ENCODE measurements around the gene ZNF574.
"Not testable (repeated sequence)": the region's sequence is repeated elsewhere in the genome, so short reads cannot be mapped to it uniquely, and the experiment has no call there.

The ZNF574 gene, protein sequence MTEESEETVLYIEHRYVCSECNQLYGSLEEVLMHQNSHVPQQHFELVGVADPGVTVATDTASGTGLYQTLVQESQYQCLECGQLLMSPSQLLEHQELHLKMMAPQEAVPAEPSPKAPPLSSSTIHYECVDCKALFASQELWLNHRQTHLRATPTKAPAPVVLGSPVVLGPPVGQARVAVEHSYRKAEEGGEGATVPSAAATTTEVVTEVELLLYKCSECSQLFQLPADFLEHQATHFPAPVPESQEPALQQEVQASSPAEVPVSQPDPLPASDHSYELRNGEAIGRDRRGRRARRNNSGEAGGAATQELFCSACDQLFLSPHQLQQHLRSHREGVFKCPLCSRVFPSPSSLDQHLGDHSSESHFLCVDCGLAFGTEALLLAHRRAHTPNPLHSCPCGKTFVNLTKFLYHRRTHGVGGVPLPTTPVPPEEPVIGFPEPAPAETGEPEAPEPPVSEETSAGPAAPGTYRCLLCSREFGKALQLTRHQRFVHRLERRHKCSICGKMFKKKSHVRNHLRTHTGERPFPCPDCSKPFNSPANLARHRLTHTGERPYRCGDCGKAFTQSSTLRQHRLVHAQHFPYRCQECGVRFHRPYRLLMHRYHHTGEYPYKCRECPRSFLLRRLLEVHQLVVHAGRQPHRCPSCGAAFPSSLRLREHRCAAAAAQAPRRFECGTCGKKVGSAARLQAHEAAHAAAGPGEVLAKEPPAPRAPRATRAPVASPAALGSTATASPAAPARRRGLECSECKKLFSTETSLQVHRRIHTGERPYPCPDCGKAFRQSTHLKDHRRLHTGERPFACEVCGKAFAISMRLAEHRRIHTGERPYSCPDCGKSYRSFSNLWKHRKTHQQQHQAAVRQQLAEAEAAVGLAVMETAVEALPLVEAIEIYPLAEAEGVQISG

DNA sequence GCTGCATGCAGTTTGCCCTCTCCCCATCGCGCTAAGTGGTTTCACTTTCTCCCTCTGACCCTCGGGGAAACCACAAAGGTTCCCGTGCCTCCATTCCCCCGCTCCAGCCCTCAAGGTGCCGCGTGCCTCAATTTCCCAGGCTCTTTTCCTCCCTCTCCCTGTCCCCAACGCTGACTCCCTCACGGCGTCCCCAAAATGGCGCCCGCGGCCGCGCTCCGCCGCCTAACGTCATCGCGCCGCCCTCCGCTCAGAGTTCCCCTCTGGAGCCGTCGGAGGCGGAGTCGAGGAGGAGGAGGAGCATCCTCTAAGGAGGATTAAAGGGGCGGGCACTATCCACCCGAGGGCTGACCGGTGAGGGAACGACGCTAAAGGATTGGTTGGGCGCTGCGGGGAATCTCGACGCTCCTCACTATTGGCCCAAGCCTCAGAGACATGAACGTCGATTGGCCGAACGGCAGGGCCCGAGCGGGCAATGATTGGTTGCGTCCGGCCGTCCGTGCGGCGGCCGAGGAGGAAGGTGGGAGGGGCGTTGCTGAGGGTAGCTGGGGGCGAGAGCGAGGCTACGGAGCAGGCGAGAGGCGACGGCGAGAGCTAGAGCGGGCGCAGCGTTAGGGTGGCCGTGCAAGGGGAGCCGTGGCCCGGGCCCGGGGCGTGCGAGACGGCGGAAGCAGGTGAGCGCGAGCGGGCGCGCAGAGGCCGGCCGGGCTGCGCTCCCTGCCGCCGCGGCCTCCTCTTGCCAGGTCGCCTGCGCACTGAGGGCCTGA, at the start of gene ZNF574:
Gene ZNF574, plus strand, starts transcription at position 551 of the 764 bp plus-strand sequence. CDS start 2,441 bp downstream, outside the sequence.
- DNase-seq (ENCODE audit: low read depth): peak; percentile 99

DNA sequence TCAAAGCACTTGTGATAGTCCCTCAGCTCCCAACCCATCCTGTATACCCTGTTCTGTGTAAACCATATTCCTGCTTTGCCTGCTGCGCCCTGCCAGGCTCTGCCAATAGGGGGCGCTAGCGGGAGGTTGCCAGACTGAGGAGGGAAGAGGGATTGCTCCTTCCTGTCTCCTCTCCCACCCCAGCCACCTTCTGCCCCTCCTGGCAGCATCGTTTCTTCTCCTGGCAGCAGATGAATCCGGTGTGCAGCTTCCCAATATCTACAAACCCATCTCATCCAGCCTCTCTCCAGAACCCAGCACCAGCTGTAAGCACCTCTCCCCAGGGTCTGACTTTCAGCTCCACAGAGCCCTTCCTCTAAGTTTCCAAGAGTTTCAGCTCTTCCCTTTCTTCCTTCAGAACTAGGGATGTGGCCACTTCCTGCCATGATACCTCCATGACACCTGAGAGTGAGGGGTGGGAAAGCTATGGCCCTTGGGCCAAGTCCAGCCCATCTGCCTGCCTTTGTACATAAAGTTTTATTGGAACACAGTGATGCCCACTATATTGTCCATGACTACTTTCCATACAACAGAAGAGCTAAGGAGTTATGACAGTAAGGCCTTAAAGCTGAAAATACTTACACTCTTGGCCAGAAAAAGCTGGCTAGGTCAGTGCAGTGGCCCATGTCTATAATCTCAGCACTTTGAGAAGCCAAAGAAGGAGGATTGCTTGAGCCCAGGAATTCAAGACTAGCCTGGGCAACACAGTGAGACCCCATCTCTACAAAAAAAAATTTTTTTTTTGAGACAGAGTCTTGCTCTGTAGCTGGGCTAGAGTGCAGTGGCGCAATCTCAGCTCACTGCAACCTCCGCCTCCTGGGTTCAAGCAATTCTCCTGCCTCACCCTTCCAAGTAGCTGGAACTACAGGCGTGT, 47.4 kb upstream of the ZNF574 start:
- peak; percentile 8 for DNase-seq (ENCODE audit: low read depth)

DNA sequence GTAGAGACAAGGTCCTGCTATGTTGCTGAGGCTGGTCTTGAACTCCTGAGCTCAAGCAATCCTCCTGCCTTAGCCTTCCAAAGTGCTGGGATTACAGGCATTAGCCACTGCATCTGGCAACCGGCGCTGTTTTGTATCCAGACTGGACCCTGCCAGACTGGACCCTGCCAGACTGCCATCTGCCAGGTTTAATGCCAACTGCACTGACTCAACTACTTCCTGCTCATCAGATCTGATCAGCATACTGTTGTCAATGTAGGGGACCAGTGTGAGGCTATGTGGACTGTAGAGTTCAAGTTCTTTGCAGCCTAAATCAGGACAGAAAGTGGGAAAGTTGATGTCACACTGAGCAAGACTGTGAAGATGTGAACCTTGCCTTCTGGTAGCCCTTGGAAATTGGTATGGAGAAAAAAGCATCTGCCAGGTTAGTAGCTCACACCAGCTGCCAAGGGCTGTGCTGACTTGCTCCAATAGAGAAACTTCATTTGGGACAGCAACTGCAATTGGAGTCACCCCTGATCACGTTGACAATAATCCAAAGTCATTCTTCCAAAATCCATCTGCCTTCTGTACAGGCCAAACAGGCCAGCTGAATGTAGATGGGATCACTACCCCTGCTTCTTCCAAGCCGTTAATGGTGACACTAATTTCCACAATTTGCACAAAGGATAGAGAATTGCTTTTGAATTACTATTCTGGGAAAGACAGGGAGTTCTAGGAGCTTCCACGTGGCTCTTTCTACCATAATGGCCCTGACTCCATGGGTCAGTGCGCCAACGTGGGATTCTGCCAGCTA, 45.1 kb upstream of the ZNF574 start:
- no peak for DNase-seq (ENCODE audit: low read depth)

DNA sequence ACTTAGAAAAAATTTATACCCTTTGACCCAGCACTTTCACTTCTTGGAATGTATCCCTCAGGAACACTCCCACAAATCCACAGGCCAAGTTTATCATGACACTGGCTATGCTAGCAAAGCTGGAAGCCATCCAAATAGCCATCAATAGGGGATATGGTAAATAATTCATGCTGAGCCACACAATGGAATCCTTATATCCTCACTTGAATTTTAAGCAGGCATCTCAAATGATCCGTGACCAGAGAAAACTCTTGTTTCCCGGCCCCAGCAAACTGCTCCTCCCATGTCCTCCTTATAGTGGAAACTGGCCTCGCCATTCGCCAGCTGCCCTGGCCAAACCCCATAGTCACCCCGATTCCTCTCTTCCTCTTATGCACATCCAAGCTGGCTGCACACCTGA, 43.5 kb upstream of the ZNF574 start:
- DNase-seq (ENCODE audit: low read depth): no peak

DNA sequence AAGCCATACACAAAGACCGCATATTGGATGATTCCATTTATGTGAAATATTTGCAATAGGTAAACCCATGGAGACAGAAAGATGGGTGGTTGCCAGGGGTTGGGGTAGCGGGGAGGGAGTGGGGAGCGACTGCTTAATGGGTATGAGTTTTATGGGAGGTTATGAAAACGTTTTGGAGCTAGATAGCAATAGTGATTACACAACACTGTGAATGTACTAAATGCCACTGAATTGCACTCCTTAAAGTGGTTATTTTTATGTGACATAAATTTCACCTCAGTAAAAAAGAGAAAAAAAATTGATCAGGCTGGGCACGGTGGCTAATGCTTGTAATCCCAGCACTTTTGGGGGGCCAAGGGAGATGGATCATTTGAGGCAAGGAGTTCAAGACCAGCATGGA, 42.6 kb upstream of the ZNF574 start:
- DNase-seq (ENCODE audit: low read depth): no peak

DNA sequence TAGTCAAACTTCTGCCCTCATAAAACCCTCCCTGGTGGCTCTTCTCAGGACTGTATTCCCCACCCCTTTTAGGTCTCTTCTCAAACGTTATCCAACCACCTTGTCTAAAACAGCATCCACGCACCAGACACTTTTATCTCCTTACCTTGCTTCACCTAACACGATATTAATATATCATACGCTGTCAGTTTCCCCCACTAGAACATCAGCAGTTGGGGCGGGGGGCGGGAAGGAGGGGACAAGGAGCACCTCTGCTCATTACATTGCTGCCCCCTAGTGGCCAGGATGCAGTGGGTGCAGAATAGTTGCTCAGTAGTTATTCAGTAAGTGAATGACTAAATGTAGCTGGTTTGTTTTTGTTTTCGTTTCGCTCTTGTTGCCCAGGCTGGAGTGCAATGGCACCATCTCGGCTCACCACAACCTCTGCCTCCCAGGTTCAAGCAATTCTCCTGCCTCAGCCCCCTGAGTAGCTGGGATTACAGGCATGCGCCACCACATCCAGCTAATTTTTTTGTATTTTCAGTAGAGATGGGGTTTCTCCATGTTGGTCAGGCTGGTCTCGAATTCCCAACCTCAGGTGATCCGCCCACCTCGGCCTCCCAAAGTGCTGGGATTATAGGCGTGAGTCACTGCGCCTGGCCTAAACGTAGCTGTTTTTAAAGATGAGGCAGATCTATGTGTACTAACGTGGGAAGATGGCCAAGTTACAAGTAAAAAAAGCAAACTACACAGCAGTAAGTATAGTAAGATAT, 41.1 kb upstream of the ZNF574 start:
- DNase-seq (ENCODE audit: low read depth): peak; percentile 34

DNA sequence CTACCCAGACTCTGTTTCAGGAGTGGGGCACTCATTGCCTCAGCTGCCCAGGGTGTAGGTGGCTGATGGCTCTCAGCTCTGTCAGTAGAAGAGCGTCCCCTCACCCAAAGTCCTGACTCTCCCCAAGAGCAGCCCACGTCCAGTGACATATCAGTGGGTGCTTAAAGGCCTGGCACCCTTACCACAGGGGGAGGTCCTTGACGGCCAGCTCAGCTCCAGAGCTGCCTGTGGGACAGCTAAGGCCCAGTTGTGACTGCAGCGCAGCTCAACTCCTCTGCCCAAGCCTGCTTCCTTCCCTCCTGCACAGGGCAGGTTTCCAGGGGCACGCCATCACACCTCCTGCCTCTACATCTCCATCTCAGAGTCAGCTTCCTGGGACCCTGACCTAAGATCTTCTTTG, 38.3 kb upstream of the ZNF574 start:
- DNase-seq (ENCODE audit: low read depth): no peak

DNA sequence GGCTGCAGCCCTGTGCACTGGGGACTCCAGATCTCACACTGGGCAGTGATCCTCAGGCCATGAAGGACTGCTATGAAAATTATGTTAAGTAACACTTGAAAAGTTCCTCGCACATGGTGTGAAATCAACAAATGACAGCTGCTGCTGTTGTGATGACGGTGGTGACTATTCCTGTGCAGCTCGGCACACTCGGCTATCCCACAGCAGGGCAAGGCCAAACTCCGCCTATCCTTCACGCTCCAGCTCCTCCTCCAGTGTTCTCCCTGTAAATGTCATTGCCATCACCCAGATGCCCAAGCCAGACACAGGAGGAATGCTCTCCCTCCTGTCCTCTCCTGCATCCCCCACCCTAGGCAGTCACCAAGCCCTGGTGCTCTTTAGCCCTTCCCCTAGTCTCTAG, 37.3 kb upstream of the ZNF574 start:
- DNase-seq (ENCODE audit: low read depth): no peak

DNA sequence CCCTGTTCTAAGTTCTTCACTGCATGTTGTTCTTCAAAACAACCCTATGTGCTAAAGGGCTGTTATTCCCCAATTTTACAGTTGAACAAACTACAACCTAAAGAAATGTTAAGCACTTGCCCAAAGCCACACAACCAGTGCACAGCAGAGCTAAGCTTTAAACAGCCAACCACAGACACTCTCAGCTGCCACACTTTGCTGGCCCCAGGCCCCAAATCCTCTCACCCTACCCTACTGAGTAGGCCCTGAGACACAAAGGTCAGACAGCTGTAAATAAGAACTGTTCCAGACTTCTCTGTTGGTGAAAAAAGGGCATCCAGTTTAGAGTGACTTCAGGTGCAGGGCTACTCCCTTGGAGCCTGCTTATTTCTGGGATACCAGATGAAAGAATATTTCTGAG, 35.9 kb upstream of the ZNF574 start:
- DNase-seq (ENCODE audit: low read depth): no peak

DNA sequence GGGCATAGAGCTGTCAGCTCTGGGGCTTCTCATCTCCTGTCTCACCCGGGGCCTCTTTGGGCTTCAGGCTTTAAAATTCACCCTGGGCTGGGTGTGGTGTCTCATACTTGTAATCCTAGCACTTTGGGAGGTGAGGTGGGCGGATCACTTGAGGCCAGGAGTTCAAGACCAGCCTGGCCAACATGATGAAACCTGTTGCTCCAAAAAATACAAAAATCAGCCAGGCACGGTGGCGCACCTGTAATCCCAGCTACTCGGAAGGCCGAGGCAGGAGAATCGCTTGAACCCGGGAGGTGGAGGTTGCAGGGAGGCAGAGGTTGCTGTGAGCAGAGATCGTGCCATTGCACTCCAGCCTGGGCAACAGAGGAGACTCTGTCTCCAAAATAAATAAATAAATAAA, 35.5 kb upstream of the ZNF574 start:
- DNase-seq (ENCODE audit: low read depth): not testable (repeated sequence)

DNA sequence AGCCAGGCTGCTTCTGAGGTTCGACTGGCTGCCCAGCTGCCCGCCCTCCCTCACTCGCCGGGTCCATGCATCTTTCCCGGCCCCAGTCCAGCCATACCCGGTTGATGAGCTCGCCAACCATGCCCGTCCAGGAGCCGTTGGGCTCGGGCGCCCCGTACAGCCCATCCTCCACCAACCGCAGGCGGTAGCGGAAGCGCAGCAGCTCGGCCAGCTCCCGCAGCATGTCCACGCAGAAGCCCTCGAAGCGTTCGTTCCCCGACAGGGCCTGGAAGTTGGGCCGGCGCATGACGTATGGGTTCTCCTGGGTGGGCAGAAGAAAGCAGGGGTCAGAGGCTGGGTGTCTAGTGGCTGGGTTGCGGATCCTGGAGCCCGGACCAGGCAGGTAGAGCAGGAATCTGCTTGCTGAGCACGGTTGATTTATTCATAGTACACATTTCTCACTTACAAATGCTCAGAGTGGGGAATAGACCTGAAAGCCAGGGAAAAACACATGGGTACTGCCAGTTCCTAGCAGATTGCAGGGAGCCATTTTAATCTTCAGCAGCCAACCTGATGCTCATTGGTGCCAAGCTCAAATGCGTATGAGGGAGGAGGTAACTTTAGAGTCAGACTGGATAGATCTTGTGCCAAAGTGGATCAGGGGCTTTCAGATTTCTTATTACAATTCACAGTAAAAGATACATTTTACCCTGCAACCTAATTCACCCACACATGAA, 33.4 kb upstream of the ZNF574 start:
- DNase-seq (ENCODE audit: low read depth): no peak

DNA sequence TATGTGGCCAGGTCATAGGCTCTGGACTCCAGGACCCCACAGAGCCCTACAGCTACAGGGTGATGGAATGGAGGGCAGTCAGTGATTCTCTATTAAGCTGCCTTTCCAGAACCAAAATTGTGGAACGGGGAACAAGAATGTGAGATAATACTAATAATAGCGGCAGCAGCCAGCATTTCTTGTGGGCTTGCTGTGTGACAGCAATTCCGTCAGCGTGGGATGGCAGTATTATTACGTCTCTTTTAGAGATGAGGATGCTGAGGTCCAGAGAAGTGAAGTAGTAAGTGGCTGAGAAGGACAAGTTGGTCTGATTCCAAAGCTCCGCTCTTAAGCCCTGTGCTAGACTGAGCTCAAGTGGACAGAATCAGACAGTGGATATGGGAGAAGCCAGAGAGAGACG, 30.4 kb upstream of the ZNF574 start:
- DNase-seq (ENCODE audit: low read depth): no peak

DNA sequence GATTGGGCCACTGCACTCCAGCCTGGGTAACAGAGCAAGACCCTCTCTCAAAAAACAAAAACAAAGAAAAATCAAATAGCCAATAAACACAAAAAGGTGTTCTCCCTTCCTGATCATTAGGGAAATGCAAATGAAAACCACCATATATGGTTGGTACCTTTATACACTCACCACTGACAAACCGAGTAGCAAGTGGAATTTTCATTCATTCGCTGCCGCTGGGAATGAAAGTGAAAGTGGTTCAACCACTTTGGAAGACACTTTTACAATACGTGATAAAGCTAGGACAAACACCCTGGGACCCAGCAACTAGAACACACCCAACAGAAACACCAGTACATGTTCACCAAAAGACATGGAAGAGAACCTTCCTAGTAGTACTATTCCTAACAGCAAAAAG, 27.0 kb upstream of the ZNF574 start:
- DNase-seq (ENCODE audit: low read depth): no peak

DNA sequence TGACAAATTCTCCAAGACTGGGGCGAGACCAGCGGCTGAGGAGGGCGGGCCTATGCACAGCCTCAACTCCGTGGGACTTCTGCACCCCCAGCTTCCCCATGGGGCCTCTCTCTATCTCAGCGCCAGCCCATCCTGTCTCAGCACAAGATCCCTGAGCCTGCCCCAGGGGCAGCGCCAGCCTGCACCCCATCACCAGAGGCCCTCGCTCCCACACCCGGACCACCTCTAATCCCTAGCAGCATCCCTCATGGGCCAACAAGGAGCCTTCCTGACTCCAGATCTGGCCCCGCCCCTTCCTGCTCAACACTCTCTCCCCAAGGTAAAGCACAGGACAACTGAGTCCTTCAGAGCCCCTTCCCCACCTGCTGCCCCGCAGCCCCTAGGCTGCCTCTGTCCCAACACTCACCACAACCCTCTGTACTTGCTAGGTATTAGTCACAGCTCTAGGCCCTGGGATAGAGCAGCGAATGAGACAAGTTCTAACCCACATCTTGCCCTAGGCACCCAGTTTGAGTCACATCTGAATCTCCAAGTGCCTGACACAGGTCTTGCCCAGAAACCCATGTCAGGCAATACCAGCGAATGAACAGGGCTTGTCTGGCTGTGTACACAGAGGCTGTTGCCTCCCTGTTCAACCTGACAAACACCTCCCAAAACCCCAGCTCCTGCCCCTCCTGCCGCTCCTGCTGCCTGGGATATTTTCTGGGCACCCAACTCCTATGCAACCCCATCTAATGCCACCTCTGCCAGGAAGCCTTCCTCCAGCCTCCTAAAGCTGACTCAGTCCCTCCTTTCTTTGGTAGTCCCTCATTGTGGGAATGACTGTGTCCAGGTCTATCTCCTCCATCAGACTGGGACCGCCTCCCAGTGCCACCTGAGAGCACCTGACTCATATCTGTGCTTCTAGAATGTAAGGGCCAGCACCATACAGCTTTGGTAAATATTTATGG, 24.5 kb upstream of the ZNF574 start:
- DNase-seq (ENCODE audit: low read depth): no peak

DNA sequence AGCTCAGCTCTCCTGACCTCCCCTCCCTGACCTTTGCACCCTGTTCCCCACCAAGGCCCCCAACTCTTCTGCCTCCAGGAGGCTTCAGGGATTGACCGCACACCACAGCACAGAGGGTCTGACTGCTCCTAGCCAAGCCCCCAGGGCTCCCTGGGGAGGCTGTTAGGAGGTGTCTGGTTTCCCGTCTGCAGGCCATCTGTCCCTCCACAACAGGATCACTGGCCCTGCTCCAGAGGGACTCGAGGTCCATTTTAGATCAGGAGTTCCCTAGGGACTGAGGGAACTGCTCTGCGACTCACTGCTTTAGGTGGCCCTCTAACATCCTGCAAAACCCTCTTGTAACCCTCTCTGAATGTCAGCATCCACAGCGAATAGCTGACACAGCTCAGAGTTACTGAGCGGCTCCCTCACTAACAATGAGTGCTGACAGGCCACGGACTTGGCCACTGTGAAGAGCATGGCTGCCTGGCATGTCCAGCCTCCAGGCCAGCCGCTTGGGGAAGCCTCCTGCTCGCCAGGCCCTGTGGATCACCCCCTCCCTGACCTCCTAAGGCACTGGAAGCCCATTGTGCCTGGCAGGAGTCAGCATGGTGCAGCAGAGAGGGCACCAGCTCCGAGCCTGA, 23.6 kb upstream of the ZNF574 start:
- no peak for DNase-seq (ENCODE audit: low read depth)

DNA sequence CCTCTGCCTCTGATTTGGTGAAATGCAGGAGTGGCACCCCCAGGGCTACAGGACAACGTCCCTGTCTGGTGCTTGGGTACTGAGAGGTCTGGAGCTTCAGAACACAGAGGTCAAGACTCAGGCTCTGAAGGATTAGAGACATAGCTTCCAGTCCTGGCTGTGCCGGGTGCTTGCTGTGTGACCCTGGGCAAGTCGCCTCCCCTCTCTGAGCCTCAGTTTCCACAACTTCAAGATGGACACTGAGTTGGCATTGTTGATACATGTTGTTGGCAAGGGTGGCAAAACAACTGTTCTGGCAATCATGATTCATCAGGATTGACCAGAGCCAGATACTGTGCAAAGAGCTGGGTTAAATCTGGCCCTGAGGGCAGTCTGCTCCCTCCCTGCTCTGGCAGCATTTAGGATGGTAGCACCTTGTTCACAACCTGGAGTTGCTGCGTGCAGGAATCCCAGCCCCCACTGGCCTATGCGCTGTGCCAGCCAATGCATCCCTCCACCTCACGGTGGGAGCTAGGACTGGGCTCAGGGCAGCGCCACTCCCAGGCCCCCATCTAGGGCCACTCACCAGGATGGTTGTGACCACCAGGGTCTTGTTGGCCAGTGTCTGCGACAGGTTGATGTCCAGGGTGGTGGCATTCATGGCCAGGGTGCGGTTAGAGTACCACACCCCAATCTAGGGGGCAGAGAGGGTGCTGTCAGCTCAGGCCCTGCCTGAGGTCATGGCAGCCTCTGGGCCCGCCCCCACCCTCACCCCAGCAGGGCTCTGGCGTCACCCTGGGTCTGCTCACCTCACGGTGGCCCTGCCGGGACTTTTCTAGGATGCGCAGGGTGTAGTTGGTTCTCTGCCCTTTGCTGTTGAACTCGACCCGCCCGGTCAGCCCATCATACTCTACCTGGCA, 22.7 kb upstream of the ZNF574 start:
- DNase-seq (ENCODE audit: low read depth): no peak
